22Rv1 (cell line): Measurements from ENCODE around the gene EGFR.

Experiments
- CTCF ChIP-seq: fragments of 450-650 bp; IDR thresholded peaks from 2 replicates; pipeline ENCODE4 v1.5.1; 2017; ENCODE audit warnings: mild to moderate bottlenecking
- ZFX ChIP-seq: fragments of 450-650 bp; IDR thresholded peaks from 2 replicates; pipeline ENCODE4 v1.6.1; 2017; ENCODE audit warnings: antibody characterized with exemption, borderline replicate concordance

GRCh38 chr7:55117286-55117685 lies 98.5 kb downstream of the EGFR start:
- TF ChIP-seq CTCF (no peak), ZFX (no peak)
